K562 (cell line): ENCODE results near the gene GABARAP. TPM values are rescaled to one million over a fixed set of nuclear protein-coding genes. Genes with fewer than 3 reads are reported as not detected.
A peak's percentile ranks its signal among the peaks of the same experiment; 100 is the strongest.

Experiments
- C11orf30 ChIP-seq: fragments of 450-650 bp; IDR thresholded peaks from 2 replicates; pipeline ENCODE4 v1.6.1; 2016; ENCODE audit warnings: low read depth, mild to moderate bottlenecking
- CREB1 ChIP-seq, 2 experiments: sonication (generic) in 1 of 2; formaldehyde crosslinking in 1 of 2; IDR thresholded peaks; 2 replicates each; pipeline versions ENCODE4 v1.6.1 to v1.8.0; 2012 to 2022; ENCODE audit warnings: inconsistent platforms in 1 of 2, mild to moderate bottlenecking in 1 of 2, missing genetic modification reagents in 1 of 2, moderate library complexity in 1 of 2
- FOXK2 ChIP-seq, 2 experiments: fragments of 450-650 bp; IDR thresholded peaks in 1 of 2; conservative IDR thresholded peaks in 1 of 2; 2 replicates each; pipeline ENCODE4 v1.6.1; 2016; ENCODE audit warnings: low read depth in 2 of 2, mild to moderate bottlenecking in 1 of 2
- HCFC1 ChIP-seq: IDR thresholded peaks from 2 replicates; pipeline ENCODE4 v1.6.1; 2012; ENCODE audit warnings: low read depth, low read length, improper control_type of control experiment
- HDAC2 ChIP-seq: fragments of 450-650 bp; IDR thresholded peaks from 2 replicates; pipeline ENCODE4 v1.6.1; 2016; ENCODE audit warnings: mild to moderate bottlenecking
- LCOR ChIP-seq: sonication (generic); formaldehyde crosslinking; IDR thresholded peaks from 2 replicates; pipeline ENCODE4 v1.8.0; 2022; ENCODE audit warnings: mild to moderate bottlenecking, missing genetic modification reagents
- THAP7 ChIP-seq: fragments of 250-450 bp; sonication (Bioruptor Pico); IDR thresholded peaks from 2 replicates; pipeline ENCODE4 v1.5.0; 2021
- TRIM24 ChIP-seq, 2 experiments: fragments of 450-650 bp; IDR thresholded peaks; 2 replicates each; pipeline ENCODE4 v1.6.1; 2016
- U2AF2 ChIP-seq: fragments of 200-400 bp; formaldehyde crosslinking; optimal IDR thresholded peaks from 2 replicates; pipeline ENCODE3; 2017; ENCODE audit warnings: low read depth, mild to moderate bottlenecking, low read length
- ZC3H8 ChIP-seq: fragments of 450-650 bp; IDR thresholded peaks from 2 replicates; pipeline ENCODE4 v1.6.1; 2017
- ZNF318 ChIP-seq, 2 experiments: fragments of 450-650 bp; IDR thresholded peaks; 2 replicates each; pipeline ENCODE4 v1.6.1; 2016; ENCODE audit warnings: mild to moderate bottlenecking in 2 of 2, borderline replicate concordance in 1 of 2, low read depth in 1 of 2, moderate library complexity in 1 of 2
- ZNF696 ChIP-seq: fragments of 250-450 bp; sonication (Bioruptor Pico); conservative IDR thresholded peaks from 2 replicates; pipeline ENCODE4 v1.4.0; 2020; ENCODE audit warnings: mild to moderate bottlenecking, moderate library complexity
- polyA plus RNA-seq, 8 experiments: library from polyadenylated mRNA; depleted of rRNA in 4 of 8; stranded (reverse) in 5 of 8; unstranded in 3 of 8; fragments of >200 nt; fragmentation: Nextera tagmentation in 2 of 8; fragmentation: Illumina TruSeq in 1 of 8; extraction: Ambion mirVana in 2 of 8; extraction: Trizol in 1 of 8; gene quantifications; 2 replicates each; pipeline versions ENCODE4 v1.2.1 to v1.2.3, GENCODE V29; 2011 to 2014; ENCODE audit warnings: inconsistent platforms in 1 of 8, missing spikeins in 1 of 8
- total RNA-seq, 7 experiments: library from RNA; depleted of rRNA in 6 of 7; stranded (reverse); fragments of >200 nt in 6 of 7; fragmentation: Illumina TruSeq in 2 of 7; extraction: Trizol in 2 of 7; gene quantifications; 2 replicates each; pipeline versions ENCODE4 v1.2.1 to v1.2.3, GENCODE V29; 2011 to 2021; ENCODE audit warnings: low replicate concordance in 1 of 7
- TF ChIP-seq, protein P1 (sequence below): fragments of 250-450 bp; sonication (Bioruptor Pico); IDR thresholded peaks from 2 replicates; pipeline ENCODE4 v1.8.0; 2022; ENCODE audit warnings: inconsistent platforms, mild to moderate bottlenecking, moderate library complexity, borderline replicate concordance
- TF ChIP-seq, protein P2 (sequence below): fragments of 250-450 bp; sonication (Bioruptor Pico); IDR thresholded peaks from 2 replicates; pipeline ENCODE4 v1.9.0; 2021; ENCODE audit warnings: mild to moderate bottlenecking
- TF ChIP-seq, protein P3 (sequence below): fragments of 450-650 bp; formaldehyde crosslinking; IDR thresholded peaks from 2 replicates; pipeline ENCODE4 v1.4.0; 2022; ENCODE audit warnings: missing genetic modification characterization

Gene GABARAP
- total and polyA plus RNA-seq, 9 of the 15 experiments (the other 6 are each of a cell fraction or from before 2014, with no cell fraction given) = 47.5 to 373 (median 152) TPM

GRCh38 chr17:7242717-7243452, 636 bp upstream of the GABARAP start (continued):
- peak in 1 of 2 experiments; percentile 85; a peak in 2 of 4 replicates for TF ChIP-seq ZNF318 (IDR thresholded peaks at IDR 0.05; ENCODE audit: borderline replicate concordance in 1 of 2, low read depth in 1 of 2)
- peak; percentile 91 to 94 for TF ChIP-seq FOXK2 (conservative IDR thresholded peaks at IDR 0.05 in 1 of 2, IDR thresholded peaks at IDR 0.05 in 1 of 2; ENCODE audit: low read depth in 2 of 2)
- no peak for TF ChIP-seq U2AF2
- peak; percentile 77 for TF ChIP-seq HDAC2
- TF ChIP-seq, protein P1, sequence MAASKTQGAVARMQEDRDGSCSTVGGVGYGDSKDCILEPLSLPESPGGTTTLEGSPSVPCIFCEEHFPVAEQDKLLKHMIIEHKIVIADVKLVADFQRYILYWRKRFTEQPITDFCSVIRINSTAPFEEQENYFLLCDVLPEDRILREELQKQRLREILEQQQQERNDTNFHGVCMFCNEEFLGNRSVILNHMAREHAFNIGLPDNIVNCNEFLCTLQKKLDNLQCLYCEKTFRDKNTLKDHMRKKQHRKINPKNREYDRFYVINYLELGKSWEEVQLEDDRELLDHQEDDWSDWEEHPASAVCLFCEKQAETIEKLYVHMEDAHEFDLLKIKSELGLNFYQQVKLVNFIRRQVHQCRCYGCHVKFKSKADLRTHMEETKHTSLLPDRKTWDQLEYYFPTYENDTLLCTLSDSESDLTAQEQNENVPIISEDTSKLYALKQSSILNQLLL (CRISPR knock-in tag) = no peak
- no peak; the same call in 1 of the 2 replicates for TF ChIP-seq HCFC1
- TF ChIP-seq, protein P2, sequence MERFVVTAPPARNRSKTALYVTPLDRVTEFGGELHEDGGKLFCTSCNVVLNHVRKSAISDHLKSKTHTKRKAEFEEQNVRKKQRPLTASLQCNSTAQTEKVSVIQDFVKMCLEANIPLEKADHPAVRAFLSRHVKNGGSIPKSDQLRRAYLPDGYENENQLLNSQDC = no peak
- TF ChIP-seq ZC3H8 = no peak
- TF ChIP-seq, protein P3, sequence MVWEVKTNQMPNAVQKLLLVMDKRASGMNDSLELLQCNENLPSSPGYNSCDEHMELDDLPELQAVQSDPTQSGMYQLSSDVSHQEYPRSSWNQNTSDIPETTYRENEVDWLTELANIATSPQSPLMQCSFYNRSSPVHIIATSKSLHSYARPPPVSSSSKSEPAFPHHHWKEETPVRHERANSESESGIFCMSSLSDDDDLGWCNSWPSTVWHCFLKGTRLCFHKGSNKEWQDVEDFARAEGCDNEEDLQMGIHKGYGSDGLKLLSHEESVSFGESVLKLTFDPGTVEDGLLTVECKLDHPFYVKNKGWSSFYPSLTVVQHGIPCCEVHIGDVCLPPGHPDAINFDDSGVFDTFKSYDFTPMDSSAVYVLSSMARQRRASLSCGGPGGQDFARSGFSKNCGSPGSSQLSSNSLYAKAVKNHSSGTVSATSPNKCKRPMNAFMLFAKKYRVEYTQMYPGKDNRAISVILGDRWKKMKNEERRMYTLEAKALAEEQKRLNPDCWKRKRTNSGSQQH (CRISPR knock-in tag) = 0 out of 2 replicates have a peak, but pooled peaks have one; percentile 42
- peak in 1 of 2 experiments; percentile 53; a peak in 2 of 4 replicates for TF ChIP-seq TRIM24 (IDR thresholded peaks at IDR 0.05)
- peak; percentile 84 for TF ChIP-seq C11orf30
- TF ChIP-seq ZNF696 (CRISPR knock-in tag) = no peak
- peak; percentile 61 for TF ChIP-seq CREB1 (IDR thresholded peaks at IDR 0.05)
- peak; percentile 67; the same call in 1 of the 2 replicates for TF ChIP-seq CREB1 (CRISPR knock-in tag; IDR thresholded peaks at IDR 0.05)
- TF ChIP-seq THAP7 (CRISPR knock-in tag) = 0 out of 2 replicates have a peak, but pooled peaks have one; percentile 71
- TF ChIP-seq LCOR (CRISPR knock-in tag) = peak; percentile 94
